Measurements from ENCODE around the gene RAP1A.

Gene RAP1A

DNA sequence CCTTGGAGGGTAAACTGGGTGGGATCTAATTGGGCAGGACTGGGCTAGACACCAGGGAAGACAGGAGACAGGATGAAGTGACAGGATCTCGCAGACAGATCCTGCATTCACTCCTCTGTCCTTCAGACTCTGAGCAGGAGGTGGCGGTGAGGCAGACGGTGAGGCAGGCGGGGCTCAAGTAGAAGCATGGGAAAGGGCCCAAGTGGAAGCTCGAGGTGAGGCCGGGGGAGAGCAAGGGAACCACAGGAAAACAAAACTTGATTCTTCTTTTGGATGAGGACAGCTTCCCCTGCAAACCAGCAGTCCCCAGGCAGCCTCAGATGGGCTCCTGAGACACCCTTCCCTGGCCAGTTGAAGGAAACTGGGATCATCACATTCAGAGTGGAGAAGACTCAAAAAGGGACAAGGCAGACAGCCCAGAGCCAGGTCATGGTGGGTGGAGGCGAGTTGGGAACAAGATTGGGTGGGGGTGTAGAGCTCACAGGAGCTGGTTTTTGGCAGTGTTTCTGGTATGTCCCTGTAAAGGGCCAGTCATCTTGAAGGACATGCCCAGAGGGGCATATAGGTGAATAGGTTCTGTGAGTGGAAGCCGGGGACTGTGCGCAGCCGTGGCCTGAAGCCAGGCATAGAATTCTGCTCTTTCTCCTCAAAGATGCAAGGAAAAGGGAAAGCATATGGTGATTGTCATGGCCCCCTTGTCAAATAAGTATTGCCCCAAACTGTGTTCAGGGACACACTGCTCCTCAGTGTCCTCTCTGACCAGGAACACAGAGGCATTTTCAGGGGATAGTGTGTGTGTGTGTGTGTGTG, 101.6 kb downstream of the RAP1A start:
- DNase-seq, result no peak

DNA sequence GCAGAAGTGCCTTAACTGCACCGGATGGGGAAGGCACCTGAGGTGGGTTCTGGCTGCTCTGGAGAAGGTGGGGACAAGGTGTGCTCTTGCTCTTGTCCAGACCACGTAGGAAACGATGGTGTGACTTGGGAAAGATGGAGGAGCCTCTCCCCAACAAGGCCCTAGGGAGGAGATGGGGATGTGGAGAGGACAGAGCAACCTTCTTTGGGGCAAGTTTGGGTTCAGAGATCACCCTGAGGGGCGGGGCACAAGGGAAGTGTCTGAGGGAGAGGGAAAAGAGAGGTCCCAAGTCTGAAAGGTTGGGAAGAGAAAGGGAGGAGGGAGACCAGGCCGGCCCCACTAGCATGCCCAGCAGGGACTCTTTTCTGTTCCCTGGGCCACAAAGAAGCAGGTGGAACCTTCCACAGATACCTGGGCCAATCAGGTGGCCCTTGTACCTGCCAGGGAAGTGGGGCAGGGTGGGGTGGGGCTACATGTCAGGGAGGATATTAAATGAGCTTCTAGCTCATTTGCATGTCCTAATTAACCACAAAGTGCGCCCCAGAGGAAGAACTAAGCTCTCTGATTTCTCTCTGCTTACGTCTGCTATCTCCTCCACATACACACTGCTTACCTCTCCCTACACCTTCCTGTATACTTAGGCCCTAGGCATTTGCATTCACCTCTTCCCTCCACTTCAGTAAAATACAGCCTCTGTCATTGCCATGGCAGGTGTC, 103.7 kb downstream of the RAP1A start:
- DNase-seq, result no peak

DNA sequence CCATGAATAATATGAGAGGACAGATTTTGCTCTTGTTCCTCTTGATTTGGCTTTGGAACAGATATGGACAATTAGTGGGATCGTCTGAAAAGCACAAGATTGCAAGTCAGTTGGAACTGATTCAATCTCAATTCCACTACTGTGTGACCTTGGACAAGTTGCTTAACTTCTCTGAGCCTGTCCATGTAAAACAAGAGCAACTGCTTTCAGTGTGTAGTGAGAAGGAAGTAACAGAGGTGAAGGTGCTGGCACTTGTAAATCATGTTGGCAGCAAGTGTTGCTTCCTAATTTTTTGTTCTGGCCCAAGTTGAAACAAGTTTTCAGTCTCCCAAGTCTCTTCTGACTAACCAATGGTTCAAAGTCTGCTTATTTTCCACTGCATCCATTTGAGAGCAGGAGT, 104.3 kb downstream of the RAP1A start:
- no peak for DNase-seq

- peak in 1 of 2 experiments; percentile 6 for DNase-seq
Measured at GRCh38 chr1:111725192-111725591, 105.6 kb downstream of the RAP1A start.

- no peak for DNase-seq
Measured at GRCh38 chr1:111727056-111727455, 107.5 kb downstream of the RAP1A start.

- DNase-seq, result no peak
Measured at GRCh38 chr1:111729271-111729921, 109.8 kb downstream of the RAP1A start.

- no peak for DNase-seq
Measured at GRCh38 chr1:111729946-111730681, 110.5 kb downstream of the RAP1A start.

DNA sequence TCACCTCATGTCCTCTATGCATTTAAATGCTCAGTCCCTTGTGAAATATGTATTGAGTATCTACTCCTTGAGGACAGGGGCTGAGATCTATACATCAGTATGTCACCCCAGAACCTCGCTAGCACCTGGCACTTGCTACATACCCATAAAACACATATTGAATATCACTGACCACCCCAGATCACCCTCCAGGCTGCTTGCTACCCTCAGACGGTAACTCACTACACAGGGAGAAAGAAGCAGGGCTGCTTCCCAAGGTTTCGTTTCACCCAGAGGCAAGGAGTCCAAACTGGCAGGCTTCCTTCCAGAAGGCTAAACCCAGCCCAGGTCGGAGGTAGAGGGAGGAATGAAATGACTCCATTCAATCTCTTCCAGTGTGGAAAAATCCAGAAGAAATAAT, 111.1 kb downstream of the RAP1A start:
- DNase-seq, result no peak

GRCh38 chr1:111731956-111732355, 112.4 kb downstream of the RAP1A start:
- DNase-seq, result no peak

DNA sequence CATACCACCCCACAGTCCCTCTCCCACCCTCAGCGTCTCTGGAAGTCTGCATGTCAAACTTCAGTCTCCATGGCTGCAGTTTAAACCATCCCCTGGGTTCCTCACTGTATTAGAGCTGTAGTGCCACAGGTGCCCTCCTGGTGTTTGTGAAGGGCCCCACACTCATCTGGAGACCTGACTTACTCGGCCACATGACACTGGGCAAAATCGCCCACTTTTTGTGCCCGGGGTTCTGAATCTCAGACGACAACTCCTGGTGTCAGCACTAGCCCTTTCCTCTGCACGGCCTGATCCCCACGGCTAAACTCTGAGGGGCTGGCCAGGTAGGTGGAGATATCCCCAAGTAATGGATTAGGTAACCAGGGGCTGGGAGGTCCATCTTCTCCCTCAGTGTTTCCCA, 113.1 kb downstream of the RAP1A start:
- DNase-seq, result no peak

GRCh38 chr1:111733183-111733991, 113.8 kb downstream of the RAP1A start:
- DNase-seq, result no peak

GRCh38 chr1:111733992-111734341, 114.4 kb downstream of the RAP1A start:
- DNase-seq, result no peak

DNA sequence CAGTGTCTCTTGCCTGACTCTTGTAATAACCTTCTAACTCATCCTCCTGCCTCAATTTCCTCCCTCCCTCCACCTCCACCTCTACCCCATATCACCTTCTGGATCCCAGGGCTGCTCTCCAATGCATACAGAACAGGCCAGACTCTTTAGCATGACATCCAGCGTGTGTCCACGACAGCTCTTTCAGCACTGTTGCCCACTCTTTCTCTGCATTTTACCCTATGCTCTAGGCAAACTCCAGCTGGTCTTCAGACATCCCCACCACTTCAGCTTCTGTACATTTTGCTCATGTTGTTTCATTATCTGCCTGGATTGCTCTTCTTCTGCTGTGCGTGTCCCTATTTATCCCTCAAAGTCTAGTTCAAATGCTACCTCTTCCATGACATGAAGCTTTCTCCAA, 114.8 kb downstream of the RAP1A start:
- no peak for DNase-seq

DNA sequence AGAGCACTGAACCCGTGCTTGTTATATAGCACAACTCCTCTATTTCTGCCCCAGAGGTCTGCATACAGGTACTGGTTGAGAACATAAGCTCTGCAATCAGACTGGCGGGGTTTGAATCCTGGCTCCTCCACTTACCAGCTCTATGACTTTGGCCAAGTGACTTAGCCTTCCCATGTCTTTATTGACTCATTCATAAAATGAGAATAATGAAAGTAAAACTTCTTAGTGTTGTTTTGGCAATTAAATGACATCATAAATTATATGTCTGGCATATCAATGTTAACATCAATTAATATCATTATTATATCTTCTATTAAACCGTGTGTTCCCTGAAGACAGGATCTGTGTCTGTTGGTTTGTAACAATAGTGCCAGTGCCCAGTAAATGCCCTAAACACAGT, 115.3 kb downstream of the RAP1A start:
- DNase-seq, result no peak

- no peak for DNase-seq
Measured at GRCh38 chr1:111735321-111735720, 115.7 kb downstream of the RAP1A start.

DNA sequence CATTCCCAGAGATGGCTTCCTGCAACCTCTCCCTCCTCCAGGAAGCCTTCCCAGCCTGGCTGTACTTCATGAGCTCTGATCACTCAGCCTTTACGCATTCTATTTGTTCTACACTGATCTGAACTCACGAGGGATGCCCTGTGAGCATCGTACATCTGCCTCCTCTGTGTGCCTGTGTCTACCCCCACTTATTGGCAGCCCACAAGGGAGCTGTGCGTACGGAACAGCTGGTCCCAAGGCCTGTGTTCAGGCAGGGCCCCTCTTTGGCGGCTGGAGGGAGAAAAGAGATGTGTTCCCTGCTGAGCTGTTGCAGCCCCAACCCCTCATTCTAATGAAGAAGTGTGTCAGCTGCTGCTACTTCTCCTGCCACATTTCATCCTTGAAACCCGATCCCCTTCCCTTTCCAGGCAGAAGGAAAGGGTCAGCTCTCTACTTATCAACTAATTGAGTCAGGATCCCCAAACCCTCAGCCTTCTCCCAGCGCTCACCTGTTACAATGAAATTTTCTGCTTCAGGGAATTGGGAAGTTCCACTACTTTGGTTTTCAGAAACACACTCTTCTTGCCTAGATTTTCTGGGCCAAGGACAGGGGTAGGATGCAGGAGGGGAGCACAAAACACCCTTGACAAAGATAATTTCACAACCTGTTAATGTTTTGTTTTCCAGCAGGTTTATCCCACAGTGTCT, 116.4 kb downstream of the RAP1A start:
- DNase-seq, result peak; percentile 29 to 53

DNA sequence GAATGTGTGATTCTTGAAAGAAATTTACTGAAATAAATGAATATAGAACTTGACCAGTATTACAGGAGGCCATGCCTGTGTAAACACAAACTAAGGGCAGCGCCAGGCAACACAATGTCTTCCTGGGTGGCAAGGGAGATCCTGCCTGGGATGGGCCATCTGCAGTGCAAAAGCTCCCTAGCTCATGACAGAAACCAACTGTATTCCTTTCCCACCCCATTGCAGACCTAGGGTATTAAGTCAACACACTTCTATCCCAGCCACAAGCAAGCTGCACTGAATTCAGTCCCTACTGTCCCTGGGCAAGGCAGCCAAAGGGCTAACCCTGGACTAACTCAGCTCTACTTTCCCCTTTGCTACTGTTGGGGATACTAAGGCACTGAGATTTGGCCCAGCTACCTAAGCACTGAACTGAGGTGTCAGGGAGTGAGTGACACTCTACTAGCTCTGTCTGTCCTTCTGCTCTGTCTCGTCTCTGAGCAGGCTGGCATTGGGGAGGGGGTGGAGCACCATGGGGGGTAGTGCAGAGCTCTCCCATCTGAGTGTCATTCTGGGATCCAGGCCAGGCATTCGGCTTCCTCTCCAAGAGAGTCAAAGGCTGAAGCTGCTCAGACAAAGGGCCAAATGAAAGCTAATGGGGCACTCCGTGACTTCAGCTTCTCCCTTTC, 117.1 kb downstream of the RAP1A start:
- peak; percentile 41 to 81 for DNase-seq

- DNase-seq, result no peak
Measured at GRCh38 chr1:111737216-111738132, 117.9 kb downstream of the RAP1A start.

- no peak for DNase-seq
Measured at GRCh38 chr1:111738133-111738435, 118.5 kb downstream of the RAP1A start.
